Measurements from ENCODE around the gene FAIM2. TPM values are rescaled to one million over a fixed set of nuclear protein-coding genes. Genes with fewer than 3 reads are reported as not detected.

Gene FAIM2
- total RNA-seq, 1 donor from 2014 or later: 1.6 TPM

- Histone ChIP-seq H3K4me3 (ENCODE audit: low read length in 3 of 3) (peak overlapping the region; percentile 85 to 91 (median 87)), H3K9ac (ENCODE audit: low read depth in 1 of 3, low read length in 3 of 3) (peak overlapping the region; percentile 81 to 95 (median 94)), H3K4me1 (ENCODE audit: control insufficient read depth in 3 of 3, insufficient read depth in 3 of 3, low read length in 3 of 3) (peaks cover 45 to 59% (median 51%) of the 10 kb centered on the region in 3 donors), H3K36me3 (ENCODE audit: control insufficient read depth in 3 of 3, insufficient read depth in 3 of 3, low read length in 3 of 3) (peaks cover 0 to 2% (median 0%) of the 10 kb centered on the region in 3 donors), H3K27ac (ENCODE audit: low read depth, low read length) (peak overlapping the region; percentile 84), H3K27me3 (ENCODE audit: control insufficient read depth in 3 of 3, insufficient read depth in 3 of 3, low read length in 3 of 3) (no peaks in the 10 kb centered on the region), H3K9me3 (ENCODE audit: control insufficient read depth in 3 of 3, low read length in 3 of 3) (no peaks in the 10 kb centered on the region)
Measured at GRCh38 chr12:49827401-49828099, 76.2 kb downstream of the FAIM2 start.

GRCh38 chr12:49827051-49827400, 76.7 kb downstream of the FAIM2 start:
- H3K4me3 ChIP-seq (ENCODE audit: low read length in 3 of 3): peak overlapping the region; percentile 85 to 91 (median 87)
- no peaks in the 10 kb centered on the region for H3K9me3 ChIP-seq (ENCODE audit: control insufficient read depth in 3 of 3, low read length in 3 of 3)
- no peaks in the 10 kb centered on the region for H3K27me3 ChIP-seq (ENCODE audit: control insufficient read depth in 3 of 3, insufficient read depth in 3 of 3, low read length in 3 of 3)
- peak overlapping the region; percentile 84 for H3K27ac ChIP-seq (ENCODE audit: low read depth, low read length)
- peaks cover 0 to 2% (median 0%) of the 10 kb centered on the region in 3 donors for H3K36me3 ChIP-seq (ENCODE audit: control insufficient read depth in 3 of 3, insufficient read depth in 3 of 3, low read length in 3 of 3)
- H3K9ac ChIP-seq (ENCODE audit: low read depth in 1 of 3, low read length in 3 of 3): peak overlapping the region; percentile 81 to 95 (median 94)
- peaks cover 45 to 60% (median 51%) of the 10 kb centered on the region in 3 donors for H3K4me1 ChIP-seq (ENCODE audit: control insufficient read depth in 3 of 3, insufficient read depth in 3 of 3, low read length in 3 of 3)

- no peaks in the 10 kb centered on the region for H3K27me3 ChIP-seq (ENCODE audit: control insufficient read depth in 3 of 3, insufficient read depth in 3 of 3, low read length in 3 of 3)
- peaks cover 51 to 69% (median 57%) of the 10 kb centered on the region in 3 donors for H3K4me1 ChIP-seq (ENCODE audit: control insufficient read depth in 3 of 3, insufficient read depth in 3 of 3, low read length in 3 of 3)
- H3K9ac ChIP-seq (ENCODE audit: low read depth in 1 of 3, low read length in 3 of 3): peak overlapping the region in 2 of 3 donors; percentile 13 to 94
- no peaks in the 10 kb centered on the region for H3K9me3 ChIP-seq (ENCODE audit: control insufficient read depth in 3 of 3, low read length in 3 of 3)
- H3K36me3 ChIP-seq (ENCODE audit: control insufficient read depth in 3 of 3, insufficient read depth in 3 of 3, low read length in 3 of 3): peaks cover 0 to 2% (median 0%) of the 10 kb centered on the region in 3 donors
- H3K27ac ChIP-seq (ENCODE audit: low read depth, low read length): peak overlapping the region; percentile 84
- peak overlapping the region; percentile 11 to 91 (median 87) for H3K4me3 ChIP-seq (ENCODE audit: low read length in 3 of 3)
Measured at GRCh38 chr12:49825971-49826421, 77.7 kb downstream of the FAIM2 start.

- Histone ChIP-seq H3K9ac (ENCODE audit: low read depth in 1 of 3, low read length in 3 of 3) (peak overlapping the region; percentile 27 to 61 (median 58)), H3K4me1 (ENCODE audit: control insufficient read depth in 3 of 3, insufficient read depth in 3 of 3, low read length in 3 of 3) (peaks cover 54 to 73% (median 58%) of the 10 kb centered on the region in 3 donors), H3K36me3 (ENCODE audit: control insufficient read depth in 3 of 3, insufficient read depth in 3 of 3, low read length in 3 of 3) (peaks cover 0 to 2% (median 0%) of the 10 kb centered on the region in 3 donors), H3K27me3 (ENCODE audit: control insufficient read depth in 3 of 3, insufficient read depth in 3 of 3, low read length in 3 of 3) (no peaks in the 10 kb centered on the region), H3K27ac (ENCODE audit: low read depth, low read length) (peak overlapping the region; percentile 84), H3K9me3 (ENCODE audit: control insufficient read depth in 3 of 3, low read length in 3 of 3) (no peaks in the 10 kb centered on the region), H3K4me3 (ENCODE audit: low read length in 3 of 3) (peak overlapping the region in 2 of 3 donors; percentile 45 to 55)
Measured at GRCh38 chr12:49825360-49825970, 78.2 kb downstream of the FAIM2 start.

- Histone ChIP-seq H3K9ac (ENCODE audit: low read depth in 1 of 3, low read length in 3 of 3) (peak overlapping the region; percentile 27 to 61 (median 58)), H3K36me3 (ENCODE audit: control insufficient read depth in 3 of 3, insufficient read depth in 3 of 3, low read length in 3 of 3) (peaks cover 0 to 2% (median 0%) of the 10 kb centered on the region in 3 donors), H3K4me1 (ENCODE audit: control insufficient read depth in 3 of 3, insufficient read depth in 3 of 3, low read length in 3 of 3) (peaks cover 56 to 73% (median 58%) of the 10 kb centered on the region in 3 donors), H3K4me3 (ENCODE audit: low read length in 3 of 3) (peak overlapping the region; percentile 31 to 55 (median 45)), H3K27ac (ENCODE audit: low read depth, low read length) (peak overlapping the region; percentile 84), H3K9me3 (ENCODE audit: control insufficient read depth in 3 of 3, low read length in 3 of 3) (no peaks in the 10 kb centered on the region), H3K27me3 (ENCODE audit: control insufficient read depth in 3 of 3, insufficient read depth in 3 of 3, low read length in 3 of 3) (no peaks in the 10 kb centered on the region)
Measured at GRCh38 chr12:49824895-49825294, 78.8 kb downstream of the FAIM2 start.

GRCh38 chr12:49824416-49824815, 79.3 kb downstream of the FAIM2 start:
- peak overlapping the region in 2 of 3 donors; percentile 31 to 55 for H3K4me3 ChIP-seq (ENCODE audit: low read length in 3 of 3)
- no peaks in the 10 kb centered on the region for H3K9me3 ChIP-seq (ENCODE audit: control insufficient read depth in 3 of 3, low read length in 3 of 3)
- H3K36me3 ChIP-seq (ENCODE audit: control insufficient read depth in 3 of 3, insufficient read depth in 3 of 3, low read length in 3 of 3): peaks cover 0 to 2% (median 0%) of the 10 kb centered on the region in 3 donors
- H3K27me3 ChIP-seq (ENCODE audit: control insufficient read depth in 3 of 3, insufficient read depth in 3 of 3, low read length in 3 of 3): no peaks in the 10 kb centered on the region
- peak overlapping the region; percentile 27 to 61 (median 58) for H3K9ac ChIP-seq (ENCODE audit: low read depth in 1 of 3, low read length in 3 of 3)
- H3K27ac ChIP-seq (ENCODE audit: low read depth, low read length): peak overlapping the region; percentile 84
- H3K4me1 ChIP-seq (ENCODE audit: control insufficient read depth in 3 of 3, insufficient read depth in 3 of 3, low read length in 3 of 3): peaks cover 58 to 73% (median 59%) of the 10 kb centered on the region in 3 donors

GRCh38 chr12:49823951-49824350, 79.7 kb downstream of the FAIM2 start:
- Histone ChIP-seq H3K9me3 (ENCODE audit: control insufficient read depth in 3 of 3, low read length in 3 of 3) (no peaks in the 10 kb centered on the region), H3K36me3 (ENCODE audit: control insufficient read depth in 3 of 3, insufficient read depth in 3 of 3, low read length in 3 of 3) (peaks cover 0 to 2% (median 0%) of the 10 kb centered on the region in 3 donors), H3K27ac (ENCODE audit: low read depth, low read length) (peak overlapping the region; percentile 84), H3K9ac (ENCODE audit: low read depth in 1 of 3, low read length in 3 of 3) (peak overlapping the region in 1 of 3 donors; percentile 30), H3K4me1 (ENCODE audit: control insufficient read depth in 3 of 3, insufficient read depth in 3 of 3, low read length in 3 of 3) (peaks cover 55 to 68% (median 57%) of the 10 kb centered on the region in 3 donors), H3K4me3 (ENCODE audit: low read length in 3 of 3) (peak overlapping the region in 1 of 3 donors; percentile 2), H3K27me3 (ENCODE audit: control insufficient read depth in 3 of 3, insufficient read depth in 3 of 3, low read length in 3 of 3) (no peaks in the 10 kb centered on the region)

- H3K4me1 ChIP-seq (ENCODE audit: control insufficient read depth in 3 of 3, insufficient read depth in 3 of 3, low read length in 3 of 3): peaks cover 51 to 62% (median 54%) of the 10 kb centered on the region in 3 donors
- no peak overlapping the region for H3K27ac ChIP-seq (ENCODE audit: low read depth, low read length)
- H3K9ac ChIP-seq (ENCODE audit: low read depth in 1 of 3, low read length in 3 of 3): peak overlapping the region in 1 of 3 donors; percentile 30
- no peaks in the 10 kb centered on the region for H3K27me3 ChIP-seq (ENCODE audit: control insufficient read depth in 3 of 3, insufficient read depth in 3 of 3, low read length in 3 of 3)
- no peak overlapping the region for H3K4me3 ChIP-seq (ENCODE audit: low read length in 3 of 3)
- peaks cover 0 to 2% (median 0%) of the 10 kb centered on the region in 3 donors for H3K36me3 ChIP-seq (ENCODE audit: control insufficient read depth in 3 of 3, insufficient read depth in 3 of 3, low read length in 3 of 3)
- H3K9me3 ChIP-seq (ENCODE audit: control insufficient read depth in 3 of 3, low read length in 3 of 3): no peaks in the 10 kb centered on the region
Measured at GRCh38 chr12:49823350-49823749, 80.3 kb downstream of the FAIM2 start.

GRCh38 chr12:49821373-49822287, 82.1 kb downstream of the FAIM2 start:
- no peak overlapping the region for H3K27ac ChIP-seq (ENCODE audit: low read depth, low read length)

More at GRCh38 chr12:49821373-49822287, 82.1 kb downstream of the FAIM2 start:
- no peaks in the 10 kb centered on the region for H3K9me3 ChIP-seq (ENCODE audit: control insufficient read depth in 3 of 3, low read length in 3 of 3)
- H3K9ac ChIP-seq (ENCODE audit: low read depth in 1 of 3, low read length in 3 of 3): no peak overlapping the region
- H3K4me3 ChIP-seq (ENCODE audit: low read length in 3 of 3): no peak overlapping the region
- no peaks in the 10 kb centered on the region for H3K27me3 ChIP-seq (ENCODE audit: control insufficient read depth in 3 of 3, insufficient read depth in 3 of 3, low read length in 3 of 3)
- H3K36me3 ChIP-seq (ENCODE audit: control insufficient read depth in 3 of 3, insufficient read depth in 3 of 3, low read length in 3 of 3): peaks cover 0 to 2% (median 0%) of the 10 kb centered on the region in 3 donors
- peaks cover 42 to 51% (median 45%) of the 10 kb centered on the region in 3 donors for H3K4me1 ChIP-seq (ENCODE audit: control insufficient read depth in 3 of 3, insufficient read depth in 3 of 3, low read length in 3 of 3)

Measured in skeletal muscle tissue (tissue), 4 donors.